ENCODE results near the gene SNCAIP.
A peak's percentile ranks its signal among the peaks of the same experiment; 100 is the strongest.

Gene SNCAIP

GRCh38 chr5:122316656-122317055 is 4.6 kb downstream of the SNCAIP start:
- no peak overlapping the region for H3K4me3 ChIP-seq (ENCODE audit: low read length)
- no peak overlapping the region for H3K56ac ChIP-seq (ENCODE audit: low read length)
- no peaks in the 10 kb centered on the region for H3K79me1 ChIP-seq (ENCODE audit: low read length)
- H2AK5ac ChIP-seq (ENCODE audit: low read length), result no peak overlapping the region
- peaks cover 4% of the 10 kb centered on the region for H3K27me3 ChIP-seq (ENCODE audit: insufficient read depth, low read length, poor library complexity)
- no peaks in the 10 kb centered on the region for H3K36me3 ChIP-seq (ENCODE audit: control insufficient read depth, insufficient read depth, low read length)
- H3K79me2 ChIP-seq (ENCODE audit: control insufficient read depth, insufficient read depth, low read length), result no peaks in the 10 kb centered on the region
- no peak overlapping the region for H2BK120ac ChIP-seq (ENCODE audit: low read depth, low read length)
- no peak overlapping the region for H3K23ac ChIP-seq (ENCODE audit: low read length)
- no peak overlapping the region for H4K5ac ChIP-seq (ENCODE audit: low read length)
- H2BK15ac ChIP-seq (replicated peaks; ENCODE audit: low read depth), result no peak overlapping the region
- H3K4me1 ChIP-seq (ENCODE audit: control insufficient read depth, low read depth, low read length), result no peaks in the 10 kb centered on the region
- H3K27ac ChIP-seq (ENCODE audit: low read depth, low read length), result no peak overlapping the region
- no CpG with 5 or more reads among the region's 8 CpGs for WGBS (ENCODE audit: extremely low coverage, insufficient coverage, low lambda C conversion rate)
- H3K9ac ChIP-seq (ENCODE audit: low read length), result no peak overlapping the region
- H4K8ac ChIP-seq (ENCODE audit: low read depth, low read length), result no peak overlapping the region
- no peak overlapping the region for H2BK5ac ChIP-seq (ENCODE audit: low read length)
- H3K4me2 ChIP-seq (ENCODE audit: low read length), result no peak overlapping the region
- DNase-seq, result no peak
- H3K4ac ChIP-seq (ENCODE audit: low read depth, low read length), result no peak overlapping the region
- no peak overlapping the region for H3K18ac ChIP-seq (ENCODE audit: low read length)

GRCh38 chr5:122319897-122320296 is 7.9 kb downstream of the SNCAIP start:
- Histone ChIP-seq H3K79me1 (ENCODE audit: low read length) (no peaks in the 10 kb centered on the region), H3K18ac (ENCODE audit: low read length) (no peak overlapping the region), H4K5ac (ENCODE audit: low read length) (no peak overlapping the region), H3K79me2 (ENCODE audit: control insufficient read depth, insufficient read depth, low read length) (no peaks in the 10 kb centered on the region), H3K4ac (ENCODE audit: low read depth, low read length) (no peak overlapping the region), H3K23ac (ENCODE audit: low read length) (peak overlapping the region; percentile 45), H3K27me3 (ENCODE audit: insufficient read depth, low read length, poor library complexity) (no peaks in the 10 kb centered on the region), H2BK120ac (ENCODE audit: low read depth, low read length) (no peak overlapping the region), H3K9ac (ENCODE audit: low read length) (no peak overlapping the region), H3K4me2 (ENCODE audit: low read length) (no peak overlapping the region), H3K4me1 (ENCODE audit: control insufficient read depth, low read depth, low read length) (no peaks in the 10 kb centered on the region), H2AK5ac (ENCODE audit: low read length) (no peak overlapping the region), H3K27ac (ENCODE audit: low read depth, low read length) (no peak overlapping the region), H3K56ac (ENCODE audit: low read length) (no peak overlapping the region), H3K4me3 (ENCODE audit: low read length) (no peak overlapping the region), H2BK15ac (replicated peaks; ENCODE audit: low read depth) (no peak overlapping the region), H3K36me3 (ENCODE audit: control insufficient read depth, insufficient read depth, low read length) (no peaks in the 10 kb centered on the region), H4K8ac (ENCODE audit: low read depth, low read length) (no peak overlapping the region), H2BK5ac (ENCODE audit: low read length) (no peak overlapping the region)
- no CpG with 5 or more reads among the region's 2 CpGs for WGBS (ENCODE audit: extremely low coverage, insufficient coverage, low lambda C conversion rate)
- DNase-seq, result no peak

- Histone ChIP-seq H3K27ac (ENCODE audit: low read depth, low read length) (no peak overlapping the region), H3K56ac (ENCODE audit: low read length) (no peak overlapping the region), H2BK15ac (replicated peaks; ENCODE audit: low read depth) (no peak overlapping the region), H3K36me3 (ENCODE audit: control insufficient read depth, insufficient read depth, low read length) (no peaks in the 10 kb centered on the region), H3K18ac (ENCODE audit: low read length) (no peak overlapping the region), H3K4me2 (ENCODE audit: low read length) (no peak overlapping the region), H3K79me2 (ENCODE audit: control insufficient read depth, insufficient read depth, low read length) (no peaks in the 10 kb centered on the region), H3K23ac (ENCODE audit: low read length) (no peak overlapping the region), H4K8ac (ENCODE audit: low read depth, low read length) (no peak overlapping the region), H3K9ac (ENCODE audit: low read length) (no peak overlapping the region), H3K4ac (ENCODE audit: low read depth, low read length) (no peak overlapping the region), H3K4me1 (ENCODE audit: control insufficient read depth, low read depth, low read length) (no peaks in the 10 kb centered on the region), H3K79me1 (ENCODE audit: low read length) (no peaks in the 10 kb centered on the region), H3K27me3 (ENCODE audit: insufficient read depth, low read length, poor library complexity) (no peaks in the 10 kb centered on the region), H2BK5ac (ENCODE audit: low read length) (no peak overlapping the region), H4K5ac (ENCODE audit: low read length) (no peak overlapping the region), H2AK5ac (ENCODE audit: low read length) (no peak overlapping the region), H3K4me3 (ENCODE audit: low read length) (no peak overlapping the region), H2BK120ac (ENCODE audit: low read depth, low read length) (no peak overlapping the region)
- DNase-seq, result no peak
- WGBS (ENCODE audit: extremely low coverage, insufficient coverage, low lambda C conversion rate), result no CpG with 5 or more reads among the region's 2 CpGs
Observed at GRCh38 chr5:122321921-122322320, 9.9 kb downstream of the SNCAIP start.

- no peaks in the 10 kb centered on the region for H3K27me3 ChIP-seq (ENCODE audit: insufficient read depth, low read length, poor library complexity)
- no peak overlapping the region for H3K18ac ChIP-seq (ENCODE audit: low read length)
- no peaks in the 10 kb centered on the region for H3K4me1 ChIP-seq (ENCODE audit: control insufficient read depth, low read depth, low read length)
- H3K23ac ChIP-seq (ENCODE audit: low read length), result no peak overlapping the region
- H2BK15ac ChIP-seq (replicated peaks; ENCODE audit: low read depth), result no peak overlapping the region
- no peak overlapping the region for H3K4me3 ChIP-seq (ENCODE audit: low read length)
- no peak overlapping the region for H4K5ac ChIP-seq (ENCODE audit: low read length)
- H3K36me3 ChIP-seq (ENCODE audit: control insufficient read depth, insufficient read depth, low read length), result no peaks in the 10 kb centered on the region
- no peak overlapping the region for H3K56ac ChIP-seq (ENCODE audit: low read length)
- no peak overlapping the region for H3K4ac ChIP-seq (ENCODE audit: low read depth, low read length)
- H3K27ac ChIP-seq (ENCODE audit: low read depth, low read length), result no peak overlapping the region
- peak; percentile 35 for DNase-seq
- H4K8ac ChIP-seq (ENCODE audit: low read depth, low read length), result no peak overlapping the region
- H2BK5ac ChIP-seq (ENCODE audit: low read length), result no peak overlapping the region
- H3K4me2 ChIP-seq (ENCODE audit: low read length), result no peak overlapping the region
- WGBS (ENCODE audit: extremely low coverage, insufficient coverage, low lambda C conversion rate), result no CpG with 5 or more reads among the region's 7 CpGs
- H3K79me1 ChIP-seq (ENCODE audit: low read length), result no peaks in the 10 kb centered on the region
- no peak overlapping the region for H2BK120ac ChIP-seq (ENCODE audit: low read depth, low read length)
- no peaks in the 10 kb centered on the region for H3K79me2 ChIP-seq (ENCODE audit: control insufficient read depth, insufficient read depth, low read length)
- H3K9ac ChIP-seq (ENCODE audit: low read length), result no peak overlapping the region
- H2AK5ac ChIP-seq (ENCODE audit: low read length), result no peak overlapping the region
Observed at GRCh38 chr5:122322801-122323548, 10.9 kb downstream of the SNCAIP start.

GRCh38 chr5:122323738-122324137 is 11.7 kb downstream of the SNCAIP start:
- Histone ChIP-seq H3K36me3 (ENCODE audit: control insufficient read depth, insufficient read depth, low read length) (no peaks in the 10 kb centered on the region), H3K4me3 (ENCODE audit: low read length) (no peak overlapping the region), H3K79me2 (ENCODE audit: control insufficient read depth, insufficient read depth, low read length) (no peaks in the 10 kb centered on the region), H2AK5ac (ENCODE audit: low read length) (no peak overlapping the region), H2BK120ac (ENCODE audit: low read depth, low read length) (no peak overlapping the region), H3K9ac (ENCODE audit: low read length) (no peak overlapping the region), H3K56ac (ENCODE audit: low read length) (no peak overlapping the region), H2BK5ac (ENCODE audit: low read length) (no peak overlapping the region), H3K4me1 (ENCODE audit: control insufficient read depth, low read depth, low read length) (no peaks in the 10 kb centered on the region), H3K23ac (ENCODE audit: low read length) (peak overlapping the region; percentile 24), H3K27ac (ENCODE audit: low read depth, low read length) (no peak overlapping the region), H3K18ac (ENCODE audit: low read length) (no peak overlapping the region), H2BK15ac (replicated peaks; ENCODE audit: low read depth) (no peak overlapping the region), H3K4ac (ENCODE audit: low read depth, low read length) (no peak overlapping the region), H3K79me1 (ENCODE audit: low read length) (no peaks in the 10 kb centered on the region), H3K27me3 (ENCODE audit: insufficient read depth, low read length, poor library complexity) (no peaks in the 10 kb centered on the region), H3K4me2 (ENCODE audit: low read length) (no peak overlapping the region), H4K8ac (ENCODE audit: low read depth, low read length) (no peak overlapping the region), H4K5ac (ENCODE audit: low read length) (no peak overlapping the region)
- DNase-seq, result no peak
- no CpG with 5 or more reads among the region's 4 CpGs for WGBS (ENCODE audit: extremely low coverage, insufficient coverage, low lambda C conversion rate)

- no peak overlapping the region for H3K4ac ChIP-seq (ENCODE audit: low read depth, low read length)
- no peaks in the 10 kb centered on the region for H3K27me3 ChIP-seq (ENCODE audit: insufficient read depth, low read length, poor library complexity)
- H3K56ac ChIP-seq (ENCODE audit: low read length), result no peak overlapping the region
- no CpG with 5 or more reads among the region's 2 CpGs for WGBS (ENCODE audit: extremely low coverage, insufficient coverage, low lambda C conversion rate)
- no peaks in the 10 kb centered on the region for H3K36me3 ChIP-seq (ENCODE audit: control insufficient read depth, insufficient read depth, low read length)
- H3K79me2 ChIP-seq (ENCODE audit: control insufficient read depth, insufficient read depth, low read length), result no peaks in the 10 kb centered on the region
- H2BK120ac ChIP-seq (ENCODE audit: low read depth, low read length), result no peak overlapping the region
- H3K79me1 ChIP-seq (ENCODE audit: low read length), result no peaks in the 10 kb centered on the region
- no peak overlapping the region for H3K23ac ChIP-seq (ENCODE audit: low read length)
- H2AK5ac ChIP-seq (ENCODE audit: low read length), result no peak overlapping the region
- no peak for DNase-seq
- no peak overlapping the region for H2BK5ac ChIP-seq (ENCODE audit: low read length)
- H4K8ac ChIP-seq (ENCODE audit: low read depth, low read length), result no peak overlapping the region
- H3K9ac ChIP-seq (ENCODE audit: low read length), result no peak overlapping the region
- H3K4me3 ChIP-seq (ENCODE audit: low read length), result no peak overlapping the region
- no peak overlapping the region for H3K18ac ChIP-seq (ENCODE audit: low read length)
- no peak overlapping the region for H3K4me2 ChIP-seq (ENCODE audit: low read length)
- H3K4me1 ChIP-seq (ENCODE audit: control insufficient read depth, low read depth, low read length), result no peaks in the 10 kb centered on the region
- H2BK15ac ChIP-seq (replicated peaks; ENCODE audit: low read depth), result no peak overlapping the region
- no peak overlapping the region for H3K27ac ChIP-seq (ENCODE audit: low read depth, low read length)
- no peak overlapping the region for H4K5ac ChIP-seq (ENCODE audit: low read length)
Observed at GRCh38 chr5:122327110-122327509, 15.1 kb downstream of the SNCAIP start.

All from mesendoderm (in vitro differentiated cells).